SU-DHL-6 (cell line): ENCODE results near the gene GPI.

ENCODE experiments used
- H2AFZ ChIP-seq: fragments of 200-600 bp; sonication (generic); 2 replicates; pipeline ENCODE4 v1.6.1; 2014; ENCODE audit warnings: low read depth, mild to moderate bottlenecking, moderate library complexity, mixed read lengths, antibody characterized with exemption, low read length; ENCODE audit not compliant: severe bottlenecking
- H3F3A ChIP-seq: fragments of 200-600 bp; shearing (Covaris generic); 2 replicates; pipeline ENCODE4 v1.6.0; 2016; ENCODE audit warnings: antibody characterized with exemption, mild to moderate bottlenecking; ENCODE audit not compliant: insufficient read depth
- H3K27ac ChIP-seq: fragments of 200-600 bp; sonication (generic); 2 replicates; pipeline ENCODE4 v1.5.1; 2016; ENCODE audit warnings: low read depth, mild to moderate bottlenecking, low read length, moderate library complexity, mixed read lengths
- H3K27me3 ChIP-seq: fragments of 200-600 bp; sonication (generic), shearing (Covaris generic); 2 replicates; pipeline ENCODE4 v1.6.0; 2014; ENCODE audit warnings: mild to moderate bottlenecking, low read length
- H3K36me3 ChIP-seq: fragments of 200-600 bp; sonication (generic); 2 replicates; pipeline ENCODE4 v1.6.1; 2014; ENCODE audit warnings: mild to moderate bottlenecking, low read length, mixed read lengths
- H3K4me2 ChIP-seq: fragments of 300-600, 200-600 bp; shearing (Covaris generic), sonication (generic); 2 replicates; pipeline ENCODE4 v1.6.0; 2014; ENCODE audit warnings: low read length, low read depth, mild to moderate bottlenecking; ENCODE audit not compliant: poor library complexity, severe bottlenecking
- H3K4me3 ChIP-seq: fragments of 200-600 bp; sonication (generic); 2 replicates; pipeline ENCODE4 v1.5.1; 2014; ENCODE audit warnings: antibody characterized with exemption, low read length, mild to moderate bottlenecking, mixed read lengths; ENCODE audit not compliant: insufficient read depth, poor library complexity, severe bottlenecking
- H3K79me2 ChIP-seq: fragments of 200-600 bp; sonication (generic); 2 replicates; pipeline ENCODE4 v1.6.1; 2014; ENCODE audit warnings: mild to moderate bottlenecking, low read length, moderate library complexity; ENCODE audit not compliant: insufficient read depth
- H3K9ac ChIP-seq: fragments of 200-600 bp; sonication (generic); 2 replicates; pipeline ENCODE4 v1.7.0; 2014; ENCODE audit warnings: mild to moderate bottlenecking, low read length
- H3K9me2 ChIP-seq: fragments of 200-600 bp; sonication (generic); replicated peaks from 2 replicates; pipeline ENCODE4 v1.6.1; 2014; ENCODE audit warnings: low read length; ENCODE audit not compliant: insufficient read depth
- H3K9me3 ChIP-seq: fragments of 200-600 bp; sonication (generic); 2 replicates; pipeline ENCODE4 v1.6.1; 2014; ENCODE audit warnings: low read length, mixed read lengths; ENCODE audit not compliant: insufficient read depth
- H4K20me1 ChIP-seq: fragments of 200-600 bp; sonication (generic); 2 replicates; pipeline ENCODE4 v1.6.1; 2014; ENCODE audit warnings: low read depth, mild to moderate bottlenecking, antibody characterized with exemption, low read length, moderate library complexity, mixed read lengths
- CTCF ChIP-seq: fragments of 200-600 bp; sonication (generic); IDR thresholded peaks from one replicate; pipeline ENCODE4 v1.5.1; 2017; ENCODE audit warnings: antibody characterized with exemption, mild to moderate bottlenecking, low read length, moderate library complexity; ENCODE audit not compliant: insufficient read depth, poor library complexity, severe bottlenecking
- EZH2phosphoT487 ChIP-seq: fragments of 200-600 bp; sonication (generic), shearing (Covaris generic); conservative IDR thresholded peaks from 2 replicates; pipeline ENCODE4 v1.6.1; 2018; ENCODE audit warnings: mild to moderate bottlenecking, antibody characterized with exemption, low read length, moderate library complexity, mixed read lengths

Gene GPI

GRCh38 chr19:34418300-34418699 lies 53.3 kb downstream of the GPI start:
- Histone ChIP-seq H3K36me3 (peaks cover 24% of the 10 kb centered on the region; the same call in 1 of the 2 replicates), H3K79me2 (peaks cover 7% of the 10 kb centered on the region; the same call in 1 of the 2 replicates), H3K9me2 (no peaks in the 10 kb centered on the region), H3K27me3 (no peaks in the 10 kb centered on the region), H3K9me3 (no peaks in the 10 kb centered on the region), H3F3A (no peaks in the 10 kb centered on the region), H3K27ac (no peak overlapping the region), H3K4me2 (no peak overlapping the region), H3K4me3 (no peak overlapping the region), H4K20me1 (no peaks in the 10 kb centered on the region), H3K9ac (no peak overlapping the region), H2AFZ (no peak overlapping the region)
- TF ChIP-seq CTCF (no peak), EZH2phosphoT487 (no peak)

- Histone ChIP-seq H3F3A (peaks cover 26% of the 10 kb centered on the region), H3K27me3 (no peaks in the 10 kb centered on the region), H3K27ac (no peak overlapping the region), H2AFZ (no peak overlapping the region), H3K4me2 (no peak overlapping the region), H4K20me1 (peaks cover 17% of the 10 kb centered on the region), H3K9me2 (no peaks in the 10 kb centered on the region), H3K9me3 (no peaks in the 10 kb centered on the region), H3K4me3 (no peak overlapping the region), H3K79me2 (peaks cover 33% of the 10 kb centered on the region), H3K36me3 (peaks cover 7% of the 10 kb centered on the region; the same call in 1 of the 2 replicates), H3K9ac (no peak overlapping the region)
- TF ChIP-seq CTCF = no peak
- TF ChIP-seq EZH2phosphoT487 = no peak
Measured at GRCh38 chr19:34426096-34426661, 61.2 kb downstream of the GPI start.

GRCh38 chr19:34428549-34429285 lies 63.7 kb downstream of the GPI start:
- peak overlapping the region; percentile 98 for H3K9ac ChIP-seq
- H3K4me3 ChIP-seq = peak overlapping the region; percentile 71
- peaks cover 24% of the 10 kb centered on the region for H3F3A ChIP-seq
- H4K20me1 ChIP-seq = peaks cover 40% of the 10 kb centered on the region
- H3K9me3 ChIP-seq = no peaks in the 10 kb centered on the region
- H3K36me3 ChIP-seq = peaks cover 25% of the 10 kb centered on the region
- H3K9me2 ChIP-seq = no peaks in the 10 kb centered on the region
- TF ChIP-seq CTCF (no peak), EZH2phosphoT487 (no peak)
- H2AFZ ChIP-seq = peak overlapping the region; percentile 93
- H3K79me2 ChIP-seq = peaks cover 58% of the 10 kb centered on the region
- peak overlapping the region; percentile 88 for H3K4me2 ChIP-seq
- no peaks in the 10 kb centered on the region for H3K27me3 ChIP-seq
- H3K27ac ChIP-seq = peak overlapping the region; percentile 78
